Endothelial cell of umbilical vein (primary cell): ENCODE measurements around the gene RASAL3. TPM values are rescaled to one million over a fixed set of nuclear protein-coding genes. Genes with fewer than 3 reads are reported as not detected.

Experiments
- BruUV-seq: library from RNA; stranded (reverse); fragments of 400-500 nt; replicated peaks from 2 replicates; lab custom pipeline; 2021; lab: Mats Ljungman, UMichigan
- CTCF ChIA-PET: fragments of 300-600, 350-600 bp; sonication (Branson Sonifier 250); formaldehyde crosslinking; loops from one replicate; lab custom pipeline; 2021; ENCODE audit warnings: antibody characterized with exemption, inconsistent platforms; lab: Charles Lee
- POLR2A ChIA-PET: fragments of 300-600, 350-600 bp; sonication (Branson Sonifier 250); formaldehyde crosslinking; loops from one replicate; lab custom pipeline; 2021; ENCODE audit warnings: antibody characterized with exemption, inconsistent platforms; lab: Charles Lee
- DNase-seq: peaks from one replicate; pipeline ENCODE4 v3.0.0-alpha.2; 2011; ENCODE audit warnings: low read depth, low spot score
- FAIRE-seq: peaks from 2 replicates; lab custom pipeline; 2011; peaks lifted over from hg19 to GRCh38; lab: Jason Lieb, UNC
- H2AFZ ChIP-seq: 2 replicates; pipeline ENCODE4 v1.6.0; 2012; ENCODE audit warnings: low read depth, low read length, control low read depth, inconsistent platforms
- H3K27ac ChIP-seq: 2 replicates; pipeline ENCODE4 v1.5.1; 2011; ENCODE audit warnings: low read depth, mild to moderate bottlenecking, control low read depth, low read length, moderate library complexity; ENCODE audit not compliant: insufficient read depth
- H3K27me3 ChIP-seq, 2 experiments: 2 replicates each; pipeline versions ENCODE4 v1.6.0 to v1.6.1; 2011; ENCODE audit warnings: low read length in 2 of 2, mixed read lengths in 1 of 2; ENCODE audit not compliant: control insufficient read depth in 2 of 2, insufficient read depth in 2 of 2
- H3K36me3 ChIP-seq, 2 experiments: 2 replicates in 1 of 2; 3 replicates in 1 of 2; pipeline ENCODE4 v1.5.1; 2011; ENCODE audit warnings: low read length in 2 of 2, mild to moderate bottlenecking in 1 of 2, moderate library complexity in 1 of 2; ENCODE audit not compliant: control insufficient read depth in 2 of 2, insufficient read depth in 2 of 2; ENCODE audit errors: extremely low read depth in 1 of 2
- H3K4me1 ChIP-seq: 3 replicates; pipeline ENCODE4 v1.5.1; 2011; ENCODE audit warnings: mild to moderate bottlenecking, low read length; ENCODE audit not compliant: control insufficient read depth, insufficient read depth; ENCODE audit errors: extremely low read depth
- H3K4me2 ChIP-seq: 2 replicates; pipeline ENCODE4 v1.6.1; 2011; ENCODE audit warnings: low read length, control low read depth, mixed read lengths; ENCODE audit not compliant: insufficient read depth
- H3K4me3 ChIP-seq, 3 experiments: fragments of 200-600 bp in 1 of 3; sonication (generic), shearing (Covaris generic) in 1 of 3; replicated peaks in 1 of 3; 2 replicates each; pipeline ENCODE4 v1.5.1; 2011 to 2016; ENCODE audit warnings: control low read depth in 3 of 3, low read length in 3 of 3, mild to moderate bottlenecking in 2 of 3, inconsistent platforms in 1 of 3, low read depth in 1 of 3, moderate library complexity in 1 of 3; ENCODE audit not compliant: insufficient read depth in 1 of 3
- H3K79me2 ChIP-seq: 2 replicates; pipeline ENCODE4 v1.6.0; 2012; ENCODE audit warnings: low read length, inconsistent platforms; ENCODE audit not compliant: control insufficient read depth, insufficient read depth
- H3K9ac ChIP-seq: replicated peaks from 2 replicates; pipeline ENCODE3; 2011; ENCODE audit warnings: low read length, control low read depth; ENCODE audit not compliant: insufficient read depth; ENCODE audit errors: extremely low read depth
- H3K9me1 ChIP-seq: replicated peaks from 3 replicates; pipeline ENCODE4 v1.6.0; 2011; ENCODE audit warnings: mild to moderate bottlenecking, low read length; ENCODE audit not compliant: control insufficient read depth, insufficient read depth; ENCODE audit errors: extremely low read depth
- H3K9me3 ChIP-seq: replicated peaks from 2 replicates; pipeline ENCODE4 v1.5.1; 2012; ENCODE audit warnings: low read length, inconsistent platforms; ENCODE audit not compliant: control insufficient read depth, insufficient read depth
- H4K20me1 ChIP-seq: replicated peaks from 2 replicates; pipeline ENCODE3; 2011; ENCODE audit warnings: mild to moderate bottlenecking, low read length; ENCODE audit not compliant: control insufficient read depth, insufficient read depth; ENCODE audit errors: extremely low read depth
- JUN ChIP-seq: IDR thresholded peaks from 2 replicates; pipeline ENCODE4 v1.6.1; 2011; ENCODE audit warnings: borderline replicate concordance, low read depth; ENCODE audit not compliant: insufficient read length, insufficient read depth
- dilution Hi-C: fragments of 300-500 bp; cut with MboI; formaldehyde crosslinking; loops from one replicate; pipeline ENCODE4 v1.15.0; 2019; ENCODE audit warnings: low sequenced_read_pairs; ENCODE audit not compliant: extremely low pct_ligation_motif_present
- intact Hi-C: fragments of 100-400 bp; cut with micrococcal nuclease; formaldehyde crosslinking; loops from one replicate; pipeline ENCODE4 v1.10.0; 2022
- polyA plus RNA-seq, 4 experiments: library from polyadenylated mRNA; depleted of rRNA in 3 of 4; stranded (reverse) in 3 of 4; unstranded in 1 of 4; fragments of >200 nt; gene quantifications; 2 replicates each; pipeline versions ENCODE4 v1.2.1 to v1.2.3, GENCODE V29; 2011 to 2012; ENCODE audit warnings: missing spikeins in 1 of 4
- total RNA-seq: library from RNA; stranded (reverse); gene quantifications from 2 replicates; pipeline ENCODE4 v1.2.3, GENCODE V29; 2021
- TF ChIP-seq, protein P1 (sequence below), 2 donors: IDR thresholded peaks; 1 replicate in 1 of 2; 2 replicates in 1 of 2; pipeline ENCODE4 v1.5.1; 2011; ENCODE audit warnings: low read length in 2 of 2, mild to moderate bottlenecking in 2 of 2, moderate library complexity in 2 of 2, control low read depth in 1 of 2, inconsistent platforms in 1 of 2, low read depth in 1 of 2; ENCODE audit not compliant: insufficient read depth in 1 of 2; ENCODE audit errors: extremely low read depth in 1 of 2

RASAL3 gene
- total and polyA plus RNA-seq, 2 donors (not counting 3 experiments of a cell fraction or from before 2014, with no cell fraction given), result 4.1 to 5.7 TPM

DNA sequence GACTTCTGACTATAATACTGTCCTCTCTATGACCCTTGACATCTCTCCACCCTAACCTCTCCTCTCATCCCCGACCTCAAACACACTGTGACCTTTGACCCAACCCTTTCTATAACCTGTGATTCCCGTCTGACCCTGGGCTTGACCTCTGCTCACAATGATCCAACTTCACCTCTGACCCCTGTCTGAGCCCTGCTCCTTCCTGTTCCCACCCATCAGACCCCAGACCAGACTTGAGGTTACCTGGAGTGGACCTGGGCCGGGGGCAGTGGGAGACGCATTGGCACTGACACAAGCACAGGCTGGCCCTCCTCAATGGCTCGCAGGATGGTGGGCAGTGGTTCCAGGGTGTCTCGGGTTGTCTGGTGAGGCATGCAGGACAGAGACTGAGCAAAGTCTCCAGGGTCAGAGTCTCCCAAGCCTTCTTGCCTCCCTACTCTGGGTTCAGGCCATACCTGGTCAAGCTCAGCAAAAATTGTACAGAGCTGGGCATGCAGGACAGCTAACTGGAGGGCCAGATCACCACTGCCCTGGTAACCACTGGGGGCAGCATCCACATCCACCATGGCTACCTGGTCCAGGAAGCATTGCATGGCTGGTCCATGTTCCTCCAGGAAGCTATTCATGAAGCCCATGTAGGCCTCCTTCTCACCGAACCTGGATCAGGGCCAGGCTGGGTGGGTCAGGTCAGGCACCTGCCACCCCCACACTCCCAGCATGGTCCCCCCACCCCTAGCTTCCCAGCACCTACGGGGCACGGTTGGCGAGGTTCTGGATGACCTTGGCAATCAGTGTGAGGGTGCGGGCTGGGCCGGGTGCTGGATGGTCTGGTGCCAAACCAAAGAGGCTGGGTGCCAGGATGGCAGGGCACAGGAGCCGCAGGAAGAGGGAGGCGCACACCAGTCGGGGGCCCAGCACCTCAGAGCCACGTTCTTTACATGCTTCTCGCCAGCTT is 10.2 kb downstream of the RASAL3 start:
- Histone ChIP-seq H3K79me2 (no peaks in the 10 kb centered on the region), H3K27ac (no peak overlapping the region), H3K4me1 (peaks cover 11% of the 10 kb centered on the region), H3K9ac (no peak overlapping the region), H3K36me3 (no peaks in the 10 kb centered on the region), H3K4me2 (no peak overlapping the region), H2AFZ (no peak overlapping the region), H4K20me1 (no peaks in the 10 kb centered on the region), H3K9me3 (no peaks in the 10 kb centered on the region), H3K9me1 (no peaks in the 10 kb centered on the region), H3K27me3 (peaks cover 19% of the 10 kb centered on the region in 2 experiments), H3K4me3 (no peak overlapping the region)
- DNase-seq (no peak), FAIRE-seq (no peak)
- no TSS peak for BruUV-seq
- TF ChIP-seq, protein P1, sequence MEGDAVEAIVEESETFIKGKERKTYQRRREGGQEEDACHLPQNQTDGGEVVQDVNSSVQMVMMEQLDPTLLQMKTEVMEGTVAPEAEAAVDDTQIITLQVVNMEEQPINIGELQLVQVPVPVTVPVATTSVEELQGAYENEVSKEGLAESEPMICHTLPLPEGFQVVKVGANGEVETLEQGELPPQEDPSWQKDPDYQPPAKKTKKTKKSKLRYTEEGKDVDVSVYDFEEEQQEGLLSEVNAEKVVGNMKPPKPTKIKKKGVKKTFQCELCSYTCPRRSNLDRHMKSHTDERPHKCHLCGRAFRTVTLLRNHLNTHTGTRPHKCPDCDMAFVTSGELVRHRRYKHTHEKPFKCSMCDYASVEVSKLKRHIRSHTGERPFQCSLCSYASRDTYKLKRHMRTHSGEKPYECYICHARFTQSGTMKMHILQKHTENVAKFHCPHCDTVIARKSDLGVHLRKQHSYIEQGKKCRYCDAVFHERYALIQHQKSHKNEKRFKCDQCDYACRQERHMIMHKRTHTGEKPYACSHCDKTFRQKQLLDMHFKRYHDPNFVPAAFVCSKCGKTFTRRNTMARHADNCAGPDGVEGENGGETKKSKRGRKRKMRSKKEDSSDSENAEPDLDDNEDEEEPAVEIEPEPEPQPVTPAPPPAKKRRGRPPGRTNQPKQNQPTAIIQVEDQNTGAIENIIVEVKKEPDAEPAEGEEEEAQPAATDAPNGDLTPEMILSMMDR (IDR thresholded peaks at IDR 0.05; ENCODE audit: extremely low read depth in 1 of 2, insufficient read depth in 1 of 2, low read depth in 1 of 2, low read length in 2 of 2), result peak; percentile 34 to 43
- no peak for TF ChIP-seq JUN
- intact Hi-C loops (loop anchor here (1.0 kb wide), 1 partner anchor 21 kb away; no protein-coding TSS in a partner anchor), dilution Hi-C loops (no loop called here)
- CTCF ChIA-PET, result interaction anchor here (0.5 to 7.1 kb wide), 8 partner anchors 12 to 357 kb away, joined by 3 to 60 read pairs (median 8); partner anchors contain the start of gene AKAP8L
- POLR2A ChIA-PET, result interaction anchor here (0.5 to 0.7 kb wide), 2 partner anchors 9 to 708 kb away, joined by 4 to 6 read pairs; no protein-coding TSS in a partner anchor
